B cell (primary cell): ENCODE data around the gene PSMD5.

Source experiments
- EZH2 ChIP-seq: IDR thresholded peaks from 2 replicates; pipeline ENCODE4 v1.6.1; 2012; ENCODE audit warnings: borderline replicate concordance, low read depth, mild to moderate bottlenecking, moderate library complexity, low read length; ENCODE audit not compliant: insufficient read depth, poor library complexity, severe bottlenecking
- TF ChIP-seq, protein P1 (sequence below): fragments of 200-600 bp; IDR thresholded peaks from one replicate; pipeline ENCODE4 v1.8.0; 2022; ENCODE audit warnings: antibody characterized with exemption, mild to moderate bottlenecking

GRCh38 chr9:120874226-120875194, 31.8 kb upstream of the PSMD5 start:
- TF ChIP-seq, protein P1, sequence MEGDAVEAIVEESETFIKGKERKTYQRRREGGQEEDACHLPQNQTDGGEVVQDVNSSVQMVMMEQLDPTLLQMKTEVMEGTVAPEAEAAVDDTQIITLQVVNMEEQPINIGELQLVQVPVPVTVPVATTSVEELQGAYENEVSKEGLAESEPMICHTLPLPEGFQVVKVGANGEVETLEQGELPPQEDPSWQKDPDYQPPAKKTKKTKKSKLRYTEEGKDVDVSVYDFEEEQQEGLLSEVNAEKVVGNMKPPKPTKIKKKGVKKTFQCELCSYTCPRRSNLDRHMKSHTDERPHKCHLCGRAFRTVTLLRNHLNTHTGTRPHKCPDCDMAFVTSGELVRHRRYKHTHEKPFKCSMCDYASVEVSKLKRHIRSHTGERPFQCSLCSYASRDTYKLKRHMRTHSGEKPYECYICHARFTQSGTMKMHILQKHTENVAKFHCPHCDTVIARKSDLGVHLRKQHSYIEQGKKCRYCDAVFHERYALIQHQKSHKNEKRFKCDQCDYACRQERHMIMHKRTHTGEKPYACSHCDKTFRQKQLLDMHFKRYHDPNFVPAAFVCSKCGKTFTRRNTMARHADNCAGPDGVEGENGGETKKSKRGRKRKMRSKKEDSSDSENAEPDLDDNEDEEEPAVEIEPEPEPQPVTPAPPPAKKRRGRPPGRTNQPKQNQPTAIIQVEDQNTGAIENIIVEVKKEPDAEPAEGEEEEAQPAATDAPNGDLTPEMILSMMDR = no peak
- TF ChIP-seq EZH2 = no peak
